Globus pallidus (tissue), 1 donor: ENCODE results near the gene HPCAL1.
A peak's percentile ranks its signal among the peaks of the same experiment; 100 is the strongest.
"Not testable (repeated sequence)": the region's sequence is repeated elsewhere in the genome, so short reads cannot be mapped to it uniquely, and the experiment has no call there.

Source experiments
- DNase-seq: peaks from one replicate; pipeline ENCODE4 v3.0.0-alpha.2; 2015; ENCODE audit warnings: low spot score

The HPCAL1 gene

DNA sequence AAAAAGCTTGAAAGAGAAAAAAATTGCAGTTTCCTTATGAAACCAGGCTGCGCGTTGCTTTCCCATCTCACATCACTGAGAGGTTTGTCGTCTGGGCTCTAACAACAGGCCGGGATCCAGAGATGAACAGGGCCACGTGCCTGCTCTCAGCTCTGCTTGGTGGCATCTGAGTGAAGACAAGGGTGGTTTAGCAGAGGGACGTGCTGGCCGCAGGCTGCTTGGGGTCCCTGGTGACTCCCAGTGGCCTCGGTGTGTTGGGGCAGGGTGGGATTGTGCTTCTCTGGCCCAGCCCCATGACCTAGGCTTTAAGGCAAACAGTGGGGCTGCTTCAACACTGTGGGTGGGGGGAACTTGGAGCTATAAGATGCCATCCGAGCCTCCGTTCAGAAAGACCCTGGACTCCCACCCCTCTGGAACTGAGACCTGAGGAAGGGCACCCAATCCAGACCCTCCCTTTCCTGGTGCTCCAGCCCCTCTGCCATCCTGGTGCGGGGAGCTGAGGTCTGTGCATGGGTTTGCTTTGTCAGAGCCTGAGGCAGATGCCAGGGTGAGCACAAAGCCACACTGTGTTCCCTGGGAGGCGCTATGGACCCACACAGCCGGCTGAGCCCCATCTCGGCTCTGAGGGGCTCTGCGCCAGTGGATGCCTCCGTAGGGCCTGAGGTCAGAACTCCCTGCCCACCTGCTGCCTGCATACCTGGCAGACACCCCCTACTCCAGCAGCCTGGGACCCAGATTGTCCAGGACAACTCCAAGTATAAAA, 18.4 kb upstream of the HPCAL1 start:
- peak; percentile 94 for DNase-seq

DNA sequence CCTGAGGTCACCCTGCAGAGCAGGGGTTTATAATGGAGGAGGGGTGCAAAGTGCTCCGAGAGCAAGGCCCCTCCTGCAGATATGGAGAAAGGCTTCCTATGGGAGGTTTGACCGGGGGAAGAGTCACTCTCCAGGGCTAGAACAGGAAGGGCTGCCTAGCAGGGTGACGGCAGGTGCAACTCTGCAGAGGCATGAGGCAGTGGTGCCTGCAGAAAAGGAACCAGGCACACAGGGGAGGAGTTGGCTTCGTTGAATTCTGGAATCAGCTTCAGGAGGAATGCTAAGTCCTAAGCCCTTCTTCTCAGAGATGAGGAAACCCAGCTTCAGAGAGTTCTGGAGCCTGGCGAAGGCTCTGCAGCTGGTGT, 17.5 kb upstream of the HPCAL1 start:
- DNase-seq: no peak

DNA sequence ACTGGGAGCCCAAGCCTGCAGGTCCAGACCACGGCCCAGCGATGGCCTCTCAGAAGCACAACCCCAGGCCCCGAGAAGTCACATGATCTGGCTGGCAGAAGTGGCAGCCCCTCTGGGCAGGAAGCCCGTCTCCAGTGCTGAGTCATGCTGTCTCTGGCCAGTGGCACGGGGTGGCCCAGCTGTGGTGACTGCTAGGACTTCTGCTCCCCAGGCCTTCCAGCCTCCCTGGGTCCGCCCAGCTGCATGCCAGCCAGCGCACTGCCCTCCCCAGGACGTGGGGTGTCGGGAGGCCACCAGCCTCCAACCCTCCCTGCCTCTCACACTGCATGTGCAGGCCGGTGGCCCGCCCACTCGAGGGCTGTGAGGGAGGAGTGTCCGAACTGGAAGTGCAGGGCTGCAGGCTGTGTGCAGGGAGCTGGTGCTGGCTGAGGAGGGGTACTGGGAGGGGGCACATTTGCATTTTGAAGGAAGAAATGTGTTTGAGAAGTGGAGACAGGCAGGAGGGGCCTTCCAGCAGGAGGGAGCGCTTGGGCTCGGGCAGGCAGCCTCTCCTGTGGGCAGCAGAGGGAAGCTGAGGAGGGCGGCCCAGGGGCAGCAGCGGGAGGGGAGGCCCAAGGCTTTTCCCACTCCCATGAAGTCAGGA, 17.0 kb upstream of the HPCAL1 start:
- DNase-seq: peak; percentile 93

DNA sequence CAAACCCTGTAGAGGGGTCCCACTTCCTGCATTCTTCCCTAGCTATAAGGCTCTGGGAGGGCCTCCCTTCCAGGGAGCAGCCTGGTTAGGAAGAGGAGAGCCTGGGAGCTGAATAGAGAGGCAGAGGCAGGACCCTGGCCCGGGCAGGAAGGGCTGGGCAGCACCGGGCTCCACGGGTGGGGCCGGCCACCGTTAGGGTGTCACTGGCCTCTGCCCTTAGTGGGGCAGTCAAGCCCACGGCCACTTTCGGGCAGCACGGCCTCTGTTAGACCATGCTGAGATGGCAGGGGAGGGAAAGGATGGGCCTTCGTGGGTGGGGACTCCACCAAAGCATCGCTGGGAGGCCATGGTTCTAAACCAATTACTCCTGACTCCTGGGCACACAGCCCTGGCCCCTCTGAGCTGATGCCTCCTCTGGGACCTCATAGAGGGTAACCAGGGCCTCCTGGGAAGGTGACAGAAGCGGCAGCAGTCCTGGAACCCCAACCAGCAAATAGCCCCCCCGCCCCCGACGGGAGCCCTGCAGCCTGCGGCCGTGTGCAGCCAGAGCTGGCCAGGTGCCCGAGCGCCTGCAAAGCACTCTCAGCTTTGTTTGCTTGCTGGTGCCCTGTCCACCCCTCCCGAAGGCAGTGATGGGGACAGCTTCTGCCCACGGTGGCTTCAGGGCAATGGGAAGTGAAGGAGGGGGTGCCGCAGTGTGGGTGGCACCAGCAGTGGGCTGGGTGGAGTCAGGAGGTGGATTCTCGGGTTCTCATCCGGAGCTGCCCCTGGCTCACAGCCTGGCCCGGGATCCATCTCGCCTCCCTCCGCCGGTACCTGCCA, 16.3 kb upstream of the HPCAL1 start:
- DNase-seq: peak; percentile 51

DNA sequence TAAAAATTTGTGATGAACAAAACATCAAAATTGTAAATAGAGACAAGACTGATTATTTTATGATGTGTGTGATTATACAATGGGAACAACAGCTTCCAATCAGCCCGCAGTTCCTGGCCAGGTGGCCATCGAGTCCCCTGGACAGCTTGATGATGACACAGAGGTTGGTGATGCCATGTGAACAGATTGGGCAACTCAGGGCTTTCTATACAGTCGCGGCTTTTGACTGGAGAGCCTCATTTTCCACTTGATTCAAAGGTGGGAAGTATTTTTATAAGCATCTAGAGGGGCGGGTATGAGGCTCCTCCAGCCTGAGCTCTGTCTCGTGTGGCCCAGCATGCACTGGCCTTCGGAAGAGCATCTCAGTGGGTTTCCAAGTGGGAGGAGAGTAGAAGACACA, 14.9 kb upstream of the HPCAL1 start:
- DNase-seq: no peak

DNA sequence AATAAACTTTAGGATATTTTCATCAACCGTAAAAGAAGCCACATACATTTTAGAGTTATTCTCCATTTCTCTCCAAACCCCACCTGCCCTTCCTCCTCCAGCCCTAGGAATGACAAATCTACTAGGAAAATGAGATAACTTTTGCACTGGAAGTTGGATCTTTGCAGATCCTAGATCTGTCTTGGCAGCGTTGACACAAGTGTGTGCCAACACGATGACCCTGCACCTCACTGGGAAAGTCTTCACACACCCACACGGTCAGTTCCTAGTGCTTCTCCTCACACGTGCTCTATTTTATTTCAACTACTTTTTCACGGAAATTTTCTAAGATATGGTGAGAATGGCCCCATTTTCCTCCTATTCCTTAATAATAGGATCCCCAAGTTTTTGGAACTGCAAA, 14.1 kb upstream of the HPCAL1 start:
- no peak for DNase-seq

DNA sequence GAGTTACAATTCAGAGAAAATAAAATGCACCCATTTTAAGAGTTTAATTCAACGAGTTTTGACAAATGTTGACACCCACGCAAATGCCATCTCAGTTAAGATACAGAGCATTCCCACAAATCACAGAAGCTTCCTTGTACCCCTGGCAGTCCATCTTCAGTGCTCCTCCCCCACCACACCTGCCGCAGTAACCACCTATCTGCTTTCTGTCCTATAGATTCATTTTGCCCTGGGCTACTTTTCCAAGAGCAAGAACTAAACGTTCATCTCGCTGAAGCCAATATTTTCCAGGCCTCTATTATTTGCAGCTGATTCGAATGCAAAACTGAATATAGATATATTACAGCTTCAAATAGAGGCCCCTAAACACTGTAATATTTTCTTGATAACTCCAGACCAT, 13.4 kb upstream of the HPCAL1 start:
- no peak for DNase-seq

DNA sequence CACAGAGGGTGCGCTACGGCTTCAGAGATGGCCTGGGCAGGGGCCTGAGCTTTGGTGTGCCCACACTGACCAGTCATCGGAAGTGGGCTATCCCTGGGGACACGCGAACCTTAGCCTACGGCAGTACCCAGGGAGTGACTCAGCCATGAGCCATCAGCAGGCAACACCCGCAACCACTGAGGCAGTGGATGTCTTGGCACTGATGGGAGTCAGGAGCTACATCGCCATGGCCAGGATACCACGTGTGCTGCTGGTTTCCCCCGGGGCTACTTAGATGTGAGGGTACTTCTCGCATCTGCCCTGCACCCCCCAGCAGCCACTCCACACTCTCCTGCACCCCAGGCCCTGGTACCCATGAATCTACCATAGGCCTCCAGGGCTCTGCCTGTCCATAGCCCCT, 12.8 kb upstream of the HPCAL1 start:
- no peak for DNase-seq

DNA sequence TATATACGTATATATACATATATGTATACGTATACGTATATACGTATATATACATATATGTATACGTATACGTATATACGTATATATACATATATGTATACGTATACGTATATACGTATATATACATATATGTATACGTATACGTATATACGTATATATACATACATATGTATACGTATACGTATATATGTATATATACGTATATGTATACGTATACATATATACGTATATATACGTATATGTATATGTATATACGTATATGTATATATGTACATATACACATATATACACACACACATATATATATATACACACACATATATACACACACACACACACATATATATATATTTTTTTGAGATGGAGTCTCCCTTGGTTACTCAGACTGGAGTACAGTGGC, 11.3 kb upstream of the HPCAL1 start:
- not testable (repeated sequence) for DNase-seq

DNA sequence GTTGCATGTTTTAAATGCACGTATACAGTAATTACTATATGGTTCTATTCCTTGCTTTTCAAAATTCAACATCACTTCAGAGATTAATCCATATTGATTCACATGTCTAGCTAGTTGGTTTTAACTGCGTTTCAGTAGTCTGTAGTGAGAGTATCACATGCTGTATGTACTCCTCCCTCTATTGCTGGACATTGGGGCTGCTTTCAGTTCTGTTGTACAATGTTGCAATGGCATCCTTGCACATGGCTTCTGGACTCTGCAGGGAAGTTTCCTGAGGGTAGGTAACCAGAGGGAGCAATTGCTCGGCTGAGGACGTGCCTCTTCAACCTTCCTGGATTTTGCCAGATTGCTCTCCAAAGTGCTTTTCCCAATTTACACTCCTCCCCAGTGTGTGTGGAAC, 10.7 kb upstream of the HPCAL1 start:
- no peak for DNase-seq

DNA sequence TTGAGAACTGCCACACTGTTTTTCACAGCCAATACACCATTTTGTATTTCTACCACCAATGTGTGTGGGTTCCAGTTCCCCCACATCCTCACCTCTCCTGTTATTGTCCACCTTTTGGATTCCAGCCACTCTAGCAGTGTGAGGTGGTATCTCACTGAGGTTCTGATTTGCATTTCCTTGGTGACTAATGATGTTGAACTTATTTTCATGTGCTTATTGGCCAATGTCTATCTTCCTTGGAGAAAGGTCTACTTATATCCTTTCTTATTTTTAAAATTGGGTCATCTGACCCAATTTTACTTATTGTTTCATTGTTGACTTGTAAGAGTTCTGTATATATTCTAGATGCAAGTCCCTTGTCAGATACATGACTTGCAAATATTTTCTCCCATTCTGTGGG, 9.1 kb upstream of the HPCAL1 start:
- no peak for DNase-seq

DNA sequence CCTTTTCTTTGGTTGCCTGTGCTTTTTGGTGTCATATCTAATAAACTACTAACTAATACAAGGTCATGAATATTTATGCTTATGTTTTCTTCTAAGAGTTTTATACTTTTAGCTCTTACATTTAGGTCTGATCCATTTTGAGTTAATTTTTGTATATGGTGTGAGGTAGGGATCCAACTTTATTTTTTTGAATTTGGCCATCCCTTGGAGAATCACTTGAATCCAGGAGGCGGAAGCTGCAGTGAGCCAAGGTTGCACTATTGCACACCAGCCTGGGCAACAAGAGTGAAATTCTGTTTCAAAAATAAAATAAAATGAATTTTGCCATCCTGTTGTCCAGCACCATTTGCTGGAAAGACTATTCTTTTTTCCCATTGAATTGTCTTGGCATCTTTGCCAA, 8.6 kb upstream of the HPCAL1 start:
- DNase-seq: no peak

DNA sequence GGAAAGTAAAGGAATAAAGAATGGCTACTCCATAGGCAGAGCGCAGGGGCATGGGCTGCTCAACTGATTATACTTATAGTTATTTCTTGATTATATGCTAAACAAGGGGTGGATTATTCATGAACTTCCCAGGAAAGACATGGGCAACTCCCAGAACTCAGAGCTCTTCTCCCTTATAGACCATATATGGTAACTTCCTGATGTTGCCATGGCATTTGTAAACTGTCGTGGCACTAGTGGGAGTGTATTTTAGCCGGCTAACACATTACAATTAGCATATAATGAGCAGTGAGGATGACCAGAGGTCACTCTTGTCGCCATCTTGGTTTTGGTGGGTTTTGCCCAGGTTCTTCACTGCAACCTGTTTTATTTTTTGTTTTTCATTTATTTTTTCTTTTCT, 7.1 kb upstream of the HPCAL1 start:
- not testable (repeated sequence) for DNase-seq

DNA sequence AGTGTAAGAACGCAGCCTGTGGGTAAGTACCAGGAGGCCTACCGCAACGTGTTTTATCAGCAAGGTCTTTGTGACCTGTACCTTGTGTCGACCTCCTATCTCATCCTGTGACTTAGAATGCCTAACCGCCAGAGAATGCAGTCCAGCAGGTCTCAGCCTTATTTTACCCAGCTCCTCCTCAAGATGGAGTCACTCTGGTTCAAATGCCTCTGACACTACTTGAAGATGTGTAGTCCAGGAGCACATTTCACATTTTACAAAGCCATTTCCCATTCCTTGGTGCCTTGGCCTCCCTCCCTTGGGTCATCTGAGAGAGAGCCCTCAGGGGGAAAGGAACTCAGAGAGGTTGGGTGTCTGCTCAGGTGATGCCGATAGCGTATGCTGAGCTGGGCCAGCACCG, 6.6 kb upstream of the HPCAL1 start:
- no peak for DNase-seq

DNA sequence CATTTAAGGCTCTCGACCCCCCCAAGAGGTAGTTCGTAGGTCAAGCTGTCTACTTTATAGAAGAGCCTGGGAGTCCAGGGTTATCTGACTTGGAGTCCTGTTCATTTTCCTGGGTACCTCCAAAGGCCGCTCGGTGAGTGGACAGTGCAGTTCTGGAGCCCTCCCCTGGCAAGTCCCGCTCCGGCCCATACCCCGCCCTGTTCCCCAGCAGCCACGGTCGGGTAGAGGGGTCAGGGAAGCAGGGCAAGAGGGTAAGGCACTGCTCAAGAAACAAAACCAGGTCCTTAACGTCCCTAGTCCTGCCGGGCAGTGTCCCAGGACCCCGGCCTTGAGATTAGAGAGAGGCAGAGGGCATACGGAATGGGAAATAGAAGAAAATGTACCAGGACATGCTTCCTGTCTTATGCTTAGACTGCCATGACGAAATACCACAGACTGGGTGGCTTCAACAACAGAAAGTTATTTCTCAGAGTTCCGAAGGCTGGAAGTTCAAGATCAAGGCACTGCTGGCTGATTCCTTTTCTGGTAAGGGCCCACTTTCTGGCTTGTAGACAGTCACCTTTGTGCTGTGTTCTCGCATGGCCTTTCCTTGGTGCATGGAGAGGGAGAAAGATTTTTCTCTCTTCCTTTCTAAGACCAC, 5.4 kb upstream of the HPCAL1 start:
- DNase-seq: no peak

DNA sequence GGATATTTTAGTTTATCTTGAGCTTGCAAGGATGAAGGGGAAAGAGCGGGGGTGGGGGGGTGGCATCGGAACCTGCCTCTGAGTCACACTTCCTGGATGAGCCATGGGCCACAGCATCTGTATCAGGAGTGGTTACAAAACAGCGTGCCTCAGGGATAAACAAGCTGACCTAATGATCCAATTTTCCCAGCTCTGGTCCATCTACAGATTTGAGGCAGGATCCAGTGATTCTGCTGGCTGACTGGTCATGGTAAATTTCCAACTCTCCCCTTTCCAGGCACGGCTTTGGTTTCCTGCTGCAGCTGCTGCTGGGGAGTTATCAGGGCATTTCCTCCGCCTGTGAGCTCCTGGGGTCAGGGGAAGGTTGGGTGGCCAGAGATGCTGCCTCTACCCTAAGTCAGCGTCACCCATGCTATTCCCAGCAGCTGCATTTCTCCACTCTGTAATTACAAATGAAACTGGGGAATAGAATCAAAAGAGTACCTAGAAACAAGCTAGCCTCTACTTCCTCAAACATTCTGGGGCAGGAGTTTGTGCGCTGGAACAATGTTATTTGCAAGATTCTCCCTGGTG, 4.7 kb upstream of the HPCAL1 start:
- DNase-seq: no peak

DNA sequence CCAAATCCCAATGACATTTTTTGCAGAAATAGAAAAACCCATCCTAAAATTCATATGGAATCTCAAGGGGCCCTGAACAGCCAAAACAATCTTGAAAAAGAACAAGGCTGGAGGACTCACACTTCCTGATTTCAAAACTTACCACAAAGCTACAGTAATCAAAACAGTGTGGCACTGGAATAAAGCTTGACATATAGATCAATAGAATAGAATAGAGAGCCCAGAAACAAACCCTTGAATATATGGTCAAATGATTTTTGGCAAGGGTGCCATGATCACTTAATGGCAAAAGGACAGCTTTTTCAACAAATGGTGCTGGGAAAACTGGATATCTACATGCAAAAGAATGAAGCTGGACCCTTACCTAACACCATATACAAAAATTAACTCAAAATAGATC, 3.9 kb upstream of the HPCAL1 start:
- not testable (repeated sequence) for DNase-seq

DNA sequence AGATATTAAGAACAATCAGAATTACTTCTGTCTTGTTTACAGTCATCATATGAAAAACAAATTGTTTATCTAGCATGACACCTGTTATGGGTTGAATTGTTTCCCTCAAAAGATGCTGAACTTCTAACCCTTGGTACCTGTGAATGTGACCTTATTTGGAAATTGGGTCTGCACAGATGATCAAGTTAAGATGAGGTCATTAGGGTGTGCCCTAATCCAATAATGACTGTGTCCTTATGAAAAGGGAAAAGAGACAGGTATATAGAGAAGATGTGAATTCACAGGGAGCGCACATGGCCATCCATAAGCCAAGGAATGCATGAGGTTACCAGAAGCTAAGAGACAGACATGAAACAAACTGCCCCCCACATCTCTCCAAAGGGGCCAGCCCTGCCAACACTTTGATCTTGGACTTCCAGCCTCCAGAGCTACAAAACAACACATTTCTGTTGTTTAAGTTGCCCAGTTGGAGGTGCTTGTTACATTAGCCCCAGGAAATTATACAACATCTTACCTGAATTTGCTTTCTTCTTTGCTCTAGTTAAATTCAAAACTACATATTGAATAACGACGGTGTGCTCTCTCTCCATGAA, 2.3 kb upstream of the HPCAL1 start:
- DNase-seq: no peak

DNA sequence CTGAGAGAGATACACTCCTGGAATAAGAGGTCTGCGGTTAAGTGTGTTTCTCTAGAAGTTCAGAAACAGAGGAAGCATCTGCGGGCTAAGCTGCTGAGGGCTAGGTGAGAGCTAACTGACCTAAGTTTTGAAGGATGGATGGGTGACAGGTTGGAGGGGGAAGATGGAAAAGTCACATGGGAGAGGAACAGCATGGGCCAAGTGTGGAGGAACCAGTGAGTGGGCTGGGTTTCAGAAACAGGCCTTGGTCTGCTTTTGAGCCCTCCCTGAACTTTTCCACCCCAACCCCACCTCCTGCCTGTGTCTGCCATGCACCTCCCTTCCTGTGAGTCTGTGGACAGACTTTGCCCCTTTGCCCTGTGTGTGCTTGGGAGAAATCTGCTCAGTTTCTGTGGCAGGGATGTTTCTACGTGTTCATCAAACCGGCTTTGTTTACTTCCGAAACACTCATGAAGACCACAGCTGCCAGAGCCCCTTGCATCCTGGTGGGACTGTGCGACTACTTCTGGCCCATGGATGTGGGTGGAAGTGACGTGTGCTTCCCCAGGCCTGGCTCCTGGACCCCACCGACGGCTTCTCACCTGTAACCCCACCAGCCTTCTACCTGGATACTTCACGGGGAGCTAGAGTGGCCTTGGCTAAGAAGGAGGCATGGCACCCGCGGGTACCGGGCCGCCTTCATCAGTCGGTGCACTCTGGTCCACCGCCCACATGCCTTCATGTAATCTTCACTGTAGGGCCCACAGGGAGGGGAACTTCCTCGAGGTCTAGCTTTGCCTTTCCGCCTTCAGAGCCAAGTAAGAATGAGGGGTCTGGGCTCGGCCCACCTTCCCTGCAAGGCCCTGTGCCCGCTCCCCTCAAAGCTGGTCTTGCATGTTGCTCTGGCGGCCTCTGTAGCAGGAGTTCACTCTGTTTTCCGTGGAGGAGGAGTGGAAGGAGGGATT, 1.4 kb upstream of the HPCAL1 start:
- DNase-seq: no peak

DNA sequence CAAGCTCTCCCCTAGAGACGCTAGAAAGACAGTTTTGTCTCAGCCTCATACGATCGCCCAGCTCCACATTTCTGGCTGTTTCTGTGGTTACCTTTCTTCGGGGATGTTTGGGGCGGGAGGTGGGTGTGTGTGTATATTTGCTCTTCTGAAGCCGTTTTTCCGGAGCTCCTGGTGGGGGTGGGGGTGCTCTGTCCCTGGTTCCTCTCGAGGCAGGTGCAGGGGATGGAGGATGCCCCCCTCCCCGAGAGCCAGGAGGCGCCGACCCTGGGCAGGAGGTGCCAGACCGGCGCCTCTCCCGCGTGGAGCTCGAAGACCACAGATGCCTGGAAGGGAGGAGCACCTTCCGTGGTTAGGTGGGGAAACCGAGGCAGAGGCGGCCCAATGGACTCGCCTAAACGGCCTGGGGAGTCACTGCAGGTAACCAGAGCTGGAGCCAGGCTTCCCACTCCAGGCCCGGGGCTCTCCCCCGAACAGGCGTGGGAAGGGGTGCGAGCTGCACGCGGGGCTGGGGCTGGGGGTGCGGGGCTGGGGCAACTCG, 694 bp upstream of the HPCAL1 start:
- no peak for DNase-seq
